Stimulated activated CD8-positive, alpha-beta memory T cell treated with anti-CD3 and anti-CD28 coated beads, Interleukin-4, amount 100 ng/mL, for 24 hours (primary cell): ENCODE results near the gene MAP2.

Experiments used
- DNase-seq: peaks from one replicate; pipeline ENCODE4 v3.0.0-alpha.2; 2020; ENCODE audit warnings: low read depth

MAP2 gene

GRCh38 chr2:209648714-209649113, 224.9 kb downstream of the MAP2 start:
- no peak for DNase-seq

- DNase-seq: no peak
Measured at GRCh38 chr2:209653134-209653533, 229.3 kb downstream of the MAP2 start.

- no peak for DNase-seq
Measured at GRCh38 chr2:209661286-209661894, 237.5 kb downstream of the MAP2 start.

- DNase-seq: no peak
Measured at GRCh38 chr2:209662021-209662420, 238.2 kb downstream of the MAP2 start.

- no peak for DNase-seq
Measured at GRCh38 chr2:209663139-209663538, 239.3 kb downstream of the MAP2 start.

GRCh38 chr2:209663656-209664055, 239.8 kb downstream of the MAP2 start:
- no peak for DNase-seq

- no peak for DNase-seq
Measured at GRCh38 chr2:209666296-209666695, 242.4 kb downstream of the MAP2 start.

GRCh38 chr2:209671020-209671680, 247.3 kb downstream of the MAP2 start:
- DNase-seq: no peak

GRCh38 chr2:209673811-209674210, 250.0 kb downstream of the MAP2 start:
- no peak for DNase-seq

- no peak for DNase-seq
Measured at GRCh38 chr2:209680596-209680995, 256.7 kb downstream of the MAP2 start.

- no peak for DNase-seq
Measured at GRCh38 chr2:209681201-209681735, 257.4 kb downstream of the MAP2 start.

- no peak for DNase-seq
Measured at GRCh38 chr2:209682646-209683045, 258.8 kb downstream of the MAP2 start.

GRCh38 chr2:209685340-209685739, 261.5 kb downstream of the MAP2 start:
- no peak for DNase-seq

GRCh38 chr2:209685963-209686362, 262.1 kb downstream of the MAP2 start:
- no peak for DNase-seq

GRCh38 chr2:209686448-209686847, 262.6 kb downstream of the MAP2 start:
- no peak for DNase-seq

GRCh38 chr2:209687323-209687969, 263.6 kb downstream of the MAP2 start:
- no peak for DNase-seq

- DNase-seq: no peak
Measured at GRCh38 chr2:209688385-209688784, 264.5 kb downstream of the MAP2 start.

GRCh38 chr2:209690029-209690754, 266.3 kb downstream of the MAP2 start:
- no peak for DNase-seq

GRCh38 chr2:209694748-209695147, 270.9 kb downstream of the MAP2 start:
- no peak for DNase-seq

- DNase-seq: no peak
Measured at GRCh38 chr2:209696836-209697711, 273.2 kb downstream of the MAP2 start.

- no peak for DNase-seq
Measured at GRCh38 chr2:209702775-209703174, 278.9 kb downstream of the MAP2 start.

- DNase-seq: no peak
Measured at GRCh38 chr2:209713219-209713618, 289.4 kb downstream of the MAP2 start.
